Activated CD8-positive, alpha-beta T cell treated with anti-CD3 and anti-CD28 coated beads for 36 hours (primary cell): ENCODE measurements around the gene MAP3K5. TPM values are rescaled to one million over a fixed set of nuclear protein-coding genes. Genes with fewer than 3 reads are reported as not detected.

Experiments used
- ATAC-seq: fragments of 200-7000 bp; cut with Tn5 transposase; one replicate; pipeline ENCODE4 v1.10.0; 2021; ENCODE audit warnings: mild to moderate bottlenecking, moderate library complexity
- CTCF ChIA-PET: fragments of 350-600 bp; sonication (Branson Sonifier 250); formaldehyde crosslinking; loops from one replicate; lab custom pipeline; 2021; ENCODE audit warnings: antibody characterized with exemption; lab: Charles Lee
- POLR2A ChIA-PET: fragments of 350-600 bp; sonication (Branson Sonifier 250); formaldehyde crosslinking; loops from one replicate; lab custom pipeline; 2021; ENCODE audit warnings: antibody characterized with exemption; lab: Charles Lee
- DNase-seq: peaks from one replicate; pipeline ENCODE4 v3.0.0-alpha.2; 2020
- H3K27ac Mint-ChIP-seq: one replicate; pipeline ENCODE4 v1.8.0; 2021; ENCODE audit warnings: mild to moderate bottlenecking, mixed read lengths
- H3K27me3 Mint-ChIP-seq: one replicate; pipeline ENCODE4 v1.8.0; 2021; ENCODE audit warnings: mixed read lengths
- H3K36me3 Mint-ChIP-seq: one replicate; pipeline ENCODE4 v1.8.0; 2021; ENCODE audit warnings: low read depth, mixed read lengths
- H3K4me1 Mint-ChIP-seq: one replicate; pipeline ENCODE4 v1.8.0; 2021; ENCODE audit warnings: low read depth, mixed read lengths
- H3K4me3 Mint-ChIP-seq: one replicate; pipeline ENCODE4 v1.8.0; 2021; ENCODE audit warnings: mild to moderate bottlenecking, moderate library complexity, mixed read lengths
- H3K9me3 Mint-ChIP-seq: one replicate; pipeline ENCODE4 v1.8.0; 2021; ENCODE audit warnings: mixed read lengths
- CTCF ChIP-seq: fragments of 200-600 bp; IDR thresholded peaks from one replicate; pipeline ENCODE4 v1.8.0; 2022; ENCODE audit warnings: antibody characterized with exemption, mild to moderate bottlenecking
- intact Hi-C: fragments of 100-400 bp; cut with micrococcal nuclease; formaldehyde crosslinking; loops from one replicate; pipeline ENCODE4 v1.10.0; 2022
- total RNA-seq, 2 experiments: library from RNA; stranded (reverse); gene quantifications; one replicate each; pipeline ENCODE4 v1.2.3, GENCODE V29; 2021

The MAP3K5 gene
- total RNA-seq, 2 experiments from 2014 or later, result 4.4 to 4.6 TPM

- POLR2A ChIA-PET, result interaction anchor here (0.6 kb wide), 1 partner anchor 30 kb away, joined by 3 read pairs; no protein-coding TSS in a partner anchor
- H3K27me3 Mint-ChIP-seq, result no peaks in the 10 kb centered on the region
- DNase-seq (no peak), ATAC-seq (no peak)
- no peaks in the 10 kb centered on the region for H3K4me1 Mint-ChIP-seq
- no peak for TF ChIP-seq CTCF
- no peaks in the 10 kb centered on the region for H3K36me3 Mint-ChIP-seq
- CTCF ChIA-PET, result interaction anchor here (1.3 to 3.7 kb wide), 2 partner anchors 22 to 126 kb away, joined by 5 to 16 read pairs; partner anchors contain the start of gene MAP3K5
- H3K4me3 Mint-ChIP-seq, result no peak overlapping the region
- no peak overlapping the region for H3K27ac Mint-ChIP-seq
- no peaks in the 10 kb centered on the region for H3K9me3 Mint-ChIP-seq
- intact Hi-C loops, result no loop called here
Observed at GRCh38 chr6:136666041-136666440, 126.2 kb downstream of the MAP3K5 start.

GRCh38 chr6:136662347-136663237 is 129.7 kb downstream of the MAP3K5 start:
- TF ChIP-seq CTCF, result no peak
- ChIA-PET CTCF (no interaction called here), POLR2A (no interaction called here)
- DNase-seq (no peak), ATAC-seq (no peak)
- H3K36me3 Mint-ChIP-seq, result peaks cover 2% of the 10 kb centered on the region
- intact Hi-C loops, result no loop called here
- no peak overlapping the region for H3K4me3 Mint-ChIP-seq
- no peak overlapping the region for H3K27ac Mint-ChIP-seq
- no peaks in the 10 kb centered on the region for H3K9me3 Mint-ChIP-seq
- no peaks in the 10 kb centered on the region for H3K27me3 Mint-ChIP-seq
- H3K4me1 Mint-ChIP-seq, result no peaks in the 10 kb centered on the region

GRCh38 chr6:136660727-136661126 is 131.6 kb downstream of the MAP3K5 start:
- intact Hi-C loops, result no loop called here
- TF ChIP-seq CTCF, result no peak
- ChIA-PET POLR2A (interaction anchor here (1.0 kb wide), 1 partner anchor 133 kb away, joined by 3 read pairs; no protein-coding TSS in a partner anchor), CTCF (no interaction called here)
- H3K4me3 Mint-ChIP-seq, result no peak overlapping the region
- DNase-seq, result no peak
- ATAC-seq, result no peak
- no peaks in the 10 kb centered on the region for H3K9me3 Mint-ChIP-seq
- H3K27me3 Mint-ChIP-seq, result no peaks in the 10 kb centered on the region
- H3K4me1 Mint-ChIP-seq, result no peaks in the 10 kb centered on the region
- no peak overlapping the region for H3K27ac Mint-ChIP-seq
- peaks cover 2% of the 10 kb centered on the region for H3K36me3 Mint-ChIP-seq

- intact Hi-C loops, result no loop called here
- Mint-ChIP-seq H3K27ac (no peak overlapping the region), H3K4me3 (no peak overlapping the region), H3K36me3 (peaks cover 2% of the 10 kb centered on the region), H3K9me3 (no peaks in the 10 kb centered on the region), H3K4me1 (no peaks in the 10 kb centered on the region), H3K27me3 (no peaks in the 10 kb centered on the region)
- no peak for DNase-seq
- ATAC-seq, result no peak
- CTCF ChIA-PET, result no interaction called here
- no peak for TF ChIP-seq CTCF
- POLR2A ChIA-PET, result no interaction called here
Observed at GRCh38 chr6:136659991-136660499, 132.2 kb downstream of the MAP3K5 start.

GRCh38 chr6:136658711-136659110 is 133.6 kb downstream of the MAP3K5 start:
- Mint-ChIP-seq H3K4me1 (no peaks in the 10 kb centered on the region), H3K36me3 (peaks cover 2% of the 10 kb centered on the region), H3K4me3 (no peak overlapping the region), H3K9me3 (no peaks in the 10 kb centered on the region), H3K27ac (no peak overlapping the region), H3K27me3 (no peaks in the 10 kb centered on the region)
- CTCF ChIA-PET, result interaction anchor here (0.9 to 1.7 kb wide), 3 partner anchors 13 to 15 kb away, joined by 3 to 8 read pairs (median 5); no protein-coding TSS in a partner anchor
- DNase-seq (no peak), ATAC-seq (no peak)
- intact Hi-C loops, result no loop called here
- POLR2A ChIA-PET, result no interaction called here
- TF ChIP-seq CTCF, result no peak
